ENCODE measurements around the gene ZNF581. TPM values are rescaled to one million over a fixed set of nuclear protein-coding genes. Genes with fewer than 3 reads are reported as not detected.
A peak's percentile ranks its signal among the peaks of the same experiment; 100 is the strongest.

The ZNF581 gene
- total RNA-seq, 1 experiment from 2014 or later = 46.2 TPM

- H3K27ac Mint-ChIP-seq (ENCODE audit: unreplicated experiment) = peak overlapping the region; percentile 98
- H3K9me3 Mint-ChIP-seq (ENCODE audit: unreplicated experiment) = no peaks in the 10 kb centered on the region
- POLR2A ChIA-PET = interaction anchor here (0.7 to 1.7 kb wide), 18 partner anchors 11 to 537 kb away, joined by 3 to 17 read pairs (median 8); partner anchors contain the start of genes FIZ1, HSPBP1, ISOC2 and KMT5C
- TF ChIP-seq, protein P1, sequence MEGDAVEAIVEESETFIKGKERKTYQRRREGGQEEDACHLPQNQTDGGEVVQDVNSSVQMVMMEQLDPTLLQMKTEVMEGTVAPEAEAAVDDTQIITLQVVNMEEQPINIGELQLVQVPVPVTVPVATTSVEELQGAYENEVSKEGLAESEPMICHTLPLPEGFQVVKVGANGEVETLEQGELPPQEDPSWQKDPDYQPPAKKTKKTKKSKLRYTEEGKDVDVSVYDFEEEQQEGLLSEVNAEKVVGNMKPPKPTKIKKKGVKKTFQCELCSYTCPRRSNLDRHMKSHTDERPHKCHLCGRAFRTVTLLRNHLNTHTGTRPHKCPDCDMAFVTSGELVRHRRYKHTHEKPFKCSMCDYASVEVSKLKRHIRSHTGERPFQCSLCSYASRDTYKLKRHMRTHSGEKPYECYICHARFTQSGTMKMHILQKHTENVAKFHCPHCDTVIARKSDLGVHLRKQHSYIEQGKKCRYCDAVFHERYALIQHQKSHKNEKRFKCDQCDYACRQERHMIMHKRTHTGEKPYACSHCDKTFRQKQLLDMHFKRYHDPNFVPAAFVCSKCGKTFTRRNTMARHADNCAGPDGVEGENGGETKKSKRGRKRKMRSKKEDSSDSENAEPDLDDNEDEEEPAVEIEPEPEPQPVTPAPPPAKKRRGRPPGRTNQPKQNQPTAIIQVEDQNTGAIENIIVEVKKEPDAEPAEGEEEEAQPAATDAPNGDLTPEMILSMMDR (IDR thresholded peaks at IDR 0.05; ENCODE audit: insufficient read depth in 1 of 2, low read depth in 1 of 2, low read length in 1 of 2, severe bottlenecking in 1 of 2, unreplicated experiment in 1 of 2) = peak; percentile 100
- peaks cover 56% of the 10 kb centered on the region for H3K36me3 Mint-ChIP-seq (ENCODE audit: insufficient read depth, unreplicated experiment)
- Histone ChIP-seq H3K4me1 (peaks cover 6% of the 10 kb centered on the region; the same call in 1 of the 2 replicates), H3K4me3 (ENCODE audit: low read depth, low read length) (peak overlapping the region; percentile 87), H3K27me3 (replicated peaks; ENCODE audit: control insufficient read depth, insufficient read depth, low read length) (no peaks in the 10 kb centered on the region), H3K36me3 (ENCODE audit: control insufficient read depth, insufficient read depth, low read length) (no peaks in the 10 kb centered on the region), H3K9me3 (no peaks in the 10 kb centered on the region)
- CTCF ChIA-PET = interaction anchor here (0.6 to 1.6 kb wide), 33 partner anchors 11 to 1479 kb away, joined by 3 to 53 read pairs (median 4); partner anchors contain the start of genes FIZ1, ISOC2, MBOAT7 and ZNF581
- peaks cover 8% of the 10 kb centered on the region for H3K4me1 Mint-ChIP-seq (ENCODE audit: low read depth, unreplicated experiment)
- TSS peak; percentile 51 for BruUV-seq (replicated peaks)
- peak overlapping the region; percentile 98 for H3K4me3 Mint-ChIP-seq (ENCODE audit: unreplicated experiment)
- no peaks in the 10 kb centered on the region for H3K27me3 Mint-ChIP-seq (ENCODE audit: insufficient read depth, unreplicated experiment)
- intact Hi-C loops (cut with micrococcal nuclease; ENCODE audit: unreplicated experiment) = loop anchor here (2.0 to 10.0 kb wide), 3 partner anchors 13 to 491 kb away; partner anchors contain the start of genes EPN1, ZNF444 and ZNF580
- DNase-seq = peak; percentile 98 to 99
Measured at GRCh38 chr19:55653651-55654322, 10.3 kb downstream of the ZNF581 start.

GRCh38 chr19:55654323-55654867, 10.9 kb downstream of the ZNF581 start:
- DNase-seq = peak; percentile 99 to 100
- Histone ChIP-seq H3K9me3 (no peaks in the 10 kb centered on the region), H3K4me3 (ENCODE audit: low read depth, low read length) (peak overlapping the region; percentile 87), H3K27me3 (replicated peaks; ENCODE audit: control insufficient read depth, insufficient read depth, low read length) (no peaks in the 10 kb centered on the region), H3K36me3 (ENCODE audit: control insufficient read depth, insufficient read depth, low read length) (no peaks in the 10 kb centered on the region), H3K4me1 (peaks cover 6% of the 10 kb centered on the region; the same call in 1 of the 2 replicates)
- TF ChIP-seq, protein P1 (IDR thresholded peaks at IDR 0.05; ENCODE audit: insufficient read depth in 1 of 2, low read depth in 1 of 2, low read length in 1 of 2, severe bottlenecking in 1 of 2, unreplicated experiment in 1 of 2) = no peak
- intact Hi-C loops (cut with micrococcal nuclease; ENCODE audit: unreplicated experiment) = loop anchor here (2.0 to 10.0 kb wide), 3 partner anchors 14 to 490 kb away; partner anchors contain the start of genes EPN1, ZNF444 and ZNF580
- no peaks in the 10 kb centered on the region for H3K9me3 Mint-ChIP-seq (ENCODE audit: unreplicated experiment)
- peaks cover 58% of the 10 kb centered on the region for H3K36me3 Mint-ChIP-seq (ENCODE audit: insufficient read depth, unreplicated experiment)
- ChIA-PET POLR2A (interaction anchor here (0.5 to 1.7 kb wide), 22 partner anchors 12 to 538 kb away, joined by 3 to 17 read pairs (median 5); partner anchors contain the start of genes FIZ1, HSPBP1, ISOC2 and KMT5C), CTCF (interaction anchor here (0.6 to 1.6 kb wide), 30 partner anchors 12 to 1480 kb away, joined by 3 to 53 read pairs (median 4); partner anchors contain the start of genes FIZ1, ISOC2, KMT5C and MBOAT7)
- H3K4me3 Mint-ChIP-seq (ENCODE audit: unreplicated experiment) = peak overlapping the region; percentile 98
- no TSS peak for BruUV-seq (replicated peaks)
- H3K4me1 Mint-ChIP-seq (ENCODE audit: low read depth, unreplicated experiment) = peaks cover 12% of the 10 kb centered on the region
- peak overlapping the region; percentile 98 for H3K27ac Mint-ChIP-seq (ENCODE audit: unreplicated experiment)
- no peaks in the 10 kb centered on the region for H3K27me3 Mint-ChIP-seq (ENCODE audit: insufficient read depth, unreplicated experiment)
